ENCODE data around the gene ODC1.
A peak's percentile ranks its signal among the peaks of the same experiment; 100 is the strongest.

Gene ODC1

GRCh38 chr2:10397878-10398277 lies 50.2 kb downstream of the ODC1 start:
- DNase-seq, result no peak

GRCh38 chr2:10397297-10397875 lies 50.7 kb downstream of the ODC1 start:
- DNase-seq, result no peak

DNA sequence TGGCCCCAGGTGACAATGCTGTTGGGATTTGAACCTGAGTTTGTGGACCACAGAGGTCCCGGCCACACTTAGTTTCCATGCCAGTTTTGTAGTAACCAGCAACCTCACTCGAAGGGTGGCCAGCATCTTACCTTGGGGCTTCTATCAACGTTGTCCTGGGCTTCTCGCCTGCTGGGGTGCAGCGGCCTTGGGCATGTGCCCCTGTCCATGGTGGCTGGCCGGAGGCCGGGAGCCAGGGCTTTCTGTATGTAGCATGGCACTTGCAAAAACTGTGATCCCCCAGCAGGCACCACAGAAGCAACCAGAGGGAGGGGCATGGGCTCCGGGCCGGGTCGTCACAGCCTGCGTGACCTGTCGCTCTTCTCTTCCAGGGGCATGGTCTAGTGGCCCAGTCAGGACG lies 51.7 kb downstream of the ODC1 start:
- DNase-seq, result no peak

DNA sequence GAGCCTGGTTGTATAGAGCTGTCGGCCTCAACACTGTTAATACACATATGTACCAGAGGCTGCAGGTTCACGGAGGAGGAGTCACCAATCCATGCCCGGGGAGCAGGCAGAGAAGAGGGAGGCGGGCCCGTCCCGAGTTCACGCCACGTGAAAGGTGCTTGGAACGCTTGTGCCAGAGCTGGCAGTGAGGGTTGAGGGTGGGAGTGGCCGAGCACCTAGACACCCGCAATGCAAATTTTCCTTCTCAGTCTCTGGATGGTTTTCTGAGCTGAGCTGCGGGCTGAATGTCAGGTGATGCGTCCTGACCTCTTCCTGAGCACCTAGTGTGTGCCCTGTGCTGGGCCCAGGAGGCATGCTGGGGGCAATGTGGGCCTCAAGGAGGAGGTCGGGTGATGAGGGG lies 52.2 kb downstream of the ODC1 start:
- DNase-seq, result no peak

DNA sequence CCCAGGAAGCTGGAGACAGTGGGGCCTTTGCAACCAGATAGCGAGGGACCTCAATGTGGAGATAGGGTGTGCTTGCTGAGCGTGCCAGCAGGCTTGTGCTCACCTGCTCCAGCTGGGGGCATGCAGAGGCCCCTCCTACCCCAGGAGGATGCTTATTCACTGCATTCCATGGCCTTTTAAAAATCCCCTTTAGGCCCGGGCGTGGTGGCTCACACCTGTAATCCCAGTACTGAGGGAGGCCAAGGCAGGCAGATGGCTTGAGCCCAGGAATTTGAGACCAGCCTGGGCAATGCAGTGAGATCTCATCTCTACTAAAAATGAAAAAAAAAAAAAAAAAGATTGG lies 54.5 kb downstream of the ODC1 start:
- DNase-seq, result no peak

DNA sequence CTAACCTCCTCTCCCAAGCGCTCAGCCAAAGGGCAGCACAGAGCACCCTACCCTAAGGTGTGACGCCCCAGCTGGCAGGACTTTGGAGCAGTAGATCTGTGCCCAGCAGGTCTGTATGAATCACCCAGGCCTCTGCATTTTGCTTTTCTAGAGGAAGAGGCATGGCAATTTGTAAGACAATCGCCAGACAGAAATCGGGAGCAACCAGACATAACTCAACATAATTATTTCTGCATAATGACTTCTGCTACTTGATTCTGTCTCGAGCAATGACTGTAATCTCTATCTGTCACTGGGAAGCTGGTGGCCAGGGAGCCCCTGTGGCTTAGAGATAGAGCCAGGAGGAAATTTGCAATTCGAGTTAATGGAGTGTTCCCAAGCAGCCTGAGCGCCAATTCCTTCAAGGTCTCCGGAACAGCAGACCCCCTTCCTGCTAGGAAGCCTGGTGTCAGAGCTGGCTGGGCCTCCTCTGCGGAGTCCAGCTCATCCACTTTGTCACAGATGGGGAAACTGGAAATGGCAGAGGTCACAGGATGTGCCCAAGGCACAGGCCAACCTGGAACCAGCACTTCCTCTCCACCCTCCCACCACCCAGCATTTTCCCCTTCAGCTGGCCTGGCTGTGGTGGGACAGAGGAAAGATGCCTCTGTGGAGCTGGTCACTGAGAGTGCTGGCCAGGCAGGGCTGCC lies 55.0 kb downstream of the ODC1 start:
- peak; percentile 77 for DNase-seq

DNA sequence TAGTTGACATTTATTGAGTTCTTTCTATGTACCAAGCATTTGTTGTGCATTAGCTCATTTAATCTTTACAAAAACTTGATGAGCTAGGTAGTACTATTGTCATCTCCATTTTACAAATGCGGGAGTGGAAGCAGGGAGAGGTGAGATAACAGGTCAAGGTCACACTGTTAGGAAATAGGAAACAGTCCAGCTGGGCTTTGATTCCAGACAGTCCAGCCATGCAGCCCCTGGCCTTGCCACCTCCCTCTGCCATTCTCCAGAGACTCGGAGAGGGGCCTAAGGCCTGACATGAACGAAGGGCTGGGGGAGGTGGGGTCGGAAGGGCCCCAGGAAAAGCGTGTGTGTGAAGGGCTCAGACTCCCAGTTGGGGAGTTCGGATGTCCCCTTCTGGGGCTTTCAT lies 55.6 kb downstream of the ODC1 start:
- DNase-seq, result no peak

- no peak for DNase-seq
Observed at GRCh38 chr2:10392100-10392499, 56.0 kb downstream of the ODC1 start.

DNA sequence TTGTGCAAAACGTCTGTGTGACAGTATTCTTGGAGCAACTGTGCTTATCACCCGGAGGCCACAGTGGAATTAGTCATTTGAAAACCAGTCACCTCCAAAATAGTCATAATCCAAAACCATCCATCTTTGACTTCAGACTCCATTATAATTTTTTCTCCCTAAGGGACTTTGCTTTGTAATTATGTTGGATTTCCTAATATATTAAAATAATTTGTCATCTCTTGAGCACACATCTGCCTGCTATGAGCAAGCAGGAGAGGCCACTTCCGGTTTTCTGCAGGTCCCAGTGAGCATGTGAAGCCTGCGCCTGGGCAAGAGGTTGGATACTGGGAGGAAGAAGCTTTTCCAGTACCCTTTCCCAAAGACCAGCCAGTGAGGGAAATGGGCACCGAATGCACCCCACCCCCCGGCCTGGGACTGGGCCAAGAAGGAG lies 57.7 kb downstream of the ODC1 start:
- DNase-seq, result no peak
